Transverse colon (tissue), 4 donors: ENCODE results near the gene MTHFD2L.

Experiments
- POLR2AphosphoS5 ChIP-seq, 3 donors: sonication (generic); formaldehyde crosslinking; IDR thresholded peaks; one replicate each; pipeline ENCODE4 v1.6.1; 2016; ENCODE audit warnings: antibody characterized with exemption in 3 of 3
- TF ChIP-seq, protein P1 (sequence below), 5 experiments: fragments of 200-600 bp in 3 of 5; fragments of 450-650 bp in 2 of 5; sonication (generic) in 3 of 5; IDR thresholded peaks; 1 replicate in 2 of 5; 2 replicates in 3 of 5; pipeline ENCODE4 v1.5.1; 2016 to 2017; ENCODE audit warnings: antibody characterized with exemption in 5 of 5, inconsistent platforms in 3 of 5, mild to moderate bottlenecking in 2 of 5, moderate library complexity in 1 of 5

DNA sequence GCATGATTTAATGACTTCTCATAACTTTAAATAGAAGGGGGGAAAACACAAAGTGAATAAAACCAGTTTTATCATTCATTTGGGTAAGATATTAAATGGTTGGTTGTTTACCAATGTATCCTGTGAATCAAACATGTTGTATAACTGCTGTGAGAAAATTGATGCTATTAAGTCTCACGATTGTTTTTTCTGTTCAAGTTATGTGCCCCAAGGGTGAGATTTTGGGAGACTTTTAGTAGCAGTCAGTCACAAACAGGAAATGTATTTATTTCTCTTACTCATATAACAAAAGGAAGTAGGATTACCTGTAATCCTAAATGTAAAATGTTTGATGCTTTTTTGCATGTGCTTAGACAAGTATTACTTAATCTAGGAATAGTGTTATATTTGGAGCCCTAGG, 39.2 kb downstream of the MTHFD2L start:
- TF ChIP-seq, protein P1, sequence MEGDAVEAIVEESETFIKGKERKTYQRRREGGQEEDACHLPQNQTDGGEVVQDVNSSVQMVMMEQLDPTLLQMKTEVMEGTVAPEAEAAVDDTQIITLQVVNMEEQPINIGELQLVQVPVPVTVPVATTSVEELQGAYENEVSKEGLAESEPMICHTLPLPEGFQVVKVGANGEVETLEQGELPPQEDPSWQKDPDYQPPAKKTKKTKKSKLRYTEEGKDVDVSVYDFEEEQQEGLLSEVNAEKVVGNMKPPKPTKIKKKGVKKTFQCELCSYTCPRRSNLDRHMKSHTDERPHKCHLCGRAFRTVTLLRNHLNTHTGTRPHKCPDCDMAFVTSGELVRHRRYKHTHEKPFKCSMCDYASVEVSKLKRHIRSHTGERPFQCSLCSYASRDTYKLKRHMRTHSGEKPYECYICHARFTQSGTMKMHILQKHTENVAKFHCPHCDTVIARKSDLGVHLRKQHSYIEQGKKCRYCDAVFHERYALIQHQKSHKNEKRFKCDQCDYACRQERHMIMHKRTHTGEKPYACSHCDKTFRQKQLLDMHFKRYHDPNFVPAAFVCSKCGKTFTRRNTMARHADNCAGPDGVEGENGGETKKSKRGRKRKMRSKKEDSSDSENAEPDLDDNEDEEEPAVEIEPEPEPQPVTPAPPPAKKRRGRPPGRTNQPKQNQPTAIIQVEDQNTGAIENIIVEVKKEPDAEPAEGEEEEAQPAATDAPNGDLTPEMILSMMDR (IDR thresholded peaks at IDR 0.05): no peak
- no peak for TF ChIP-seq POLR2AphosphoS5 (IDR thresholded peaks at IDR 0.05)
